ENCODE measurements around the gene PPP4R3A.
A peak's percentile ranks its signal among the peaks of the same experiment; 100 is the strongest.
"Not testable (repeated sequence)": the region's sequence is repeated elsewhere in the genome, so short reads cannot be mapped to it uniquely, and the experiment has no call there.

Gene PPP4R3A

GRCh38 chr14:91436266-91436665 is 73.8 kb downstream of the PPP4R3A start:
- not testable (repeated sequence) for DNase-seq

GRCh38 chr14:91429385-91429784 is 80.7 kb downstream of the PPP4R3A start:
- DNase-seq, result no peak

DNA sequence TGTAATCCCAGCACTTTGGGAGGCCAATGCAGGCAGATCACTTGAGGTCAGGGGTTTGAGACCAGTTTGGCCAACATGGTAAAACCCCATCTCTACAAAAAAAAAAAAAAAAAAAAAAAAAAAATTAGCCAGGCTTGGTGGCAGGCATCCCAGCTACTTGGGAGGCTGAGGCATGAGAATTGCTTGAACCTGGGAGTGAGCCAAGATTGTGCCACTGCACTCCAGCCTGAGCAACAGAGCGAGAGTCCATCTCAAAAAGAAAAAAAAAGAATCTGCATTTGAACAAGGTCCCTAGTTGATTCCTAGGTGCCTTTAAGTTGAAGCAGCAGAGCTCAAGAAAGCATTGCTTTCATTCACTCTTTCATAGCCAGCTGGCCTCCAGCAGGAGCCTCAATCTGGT is 81.2 kb downstream of the PPP4R3A start:
- not testable (repeated sequence) for DNase-seq

- not testable (repeated sequence) for DNase-seq
Measured at GRCh38 chr14:91425531-91425944, 84.6 kb downstream of the PPP4R3A start.

GRCh38 chr14:91424813-91425530 is 85.1 kb downstream of the PPP4R3A start:
- no peak for DNase-seq

DNA sequence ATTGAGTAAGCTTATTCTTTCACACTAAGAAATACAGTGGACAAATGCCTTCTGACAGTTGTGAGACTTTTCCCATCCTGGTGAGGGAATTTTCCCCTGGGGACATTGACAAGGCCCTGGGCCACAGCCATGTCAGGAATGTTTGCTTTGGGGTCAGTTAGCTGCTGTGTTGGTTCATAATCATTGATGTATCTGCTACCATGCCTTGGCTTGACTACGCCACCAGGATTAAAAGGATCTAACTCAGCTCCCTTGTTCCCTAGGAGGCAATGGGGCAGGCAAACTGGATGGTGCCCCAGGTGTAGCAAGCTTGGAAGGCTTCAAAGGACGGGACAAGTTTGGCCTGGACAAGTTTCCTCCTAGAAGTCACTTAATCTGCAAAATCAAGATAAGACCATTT is 89.4 kb downstream of the PPP4R3A start:
- DNase-seq, result no peak

DNA sequence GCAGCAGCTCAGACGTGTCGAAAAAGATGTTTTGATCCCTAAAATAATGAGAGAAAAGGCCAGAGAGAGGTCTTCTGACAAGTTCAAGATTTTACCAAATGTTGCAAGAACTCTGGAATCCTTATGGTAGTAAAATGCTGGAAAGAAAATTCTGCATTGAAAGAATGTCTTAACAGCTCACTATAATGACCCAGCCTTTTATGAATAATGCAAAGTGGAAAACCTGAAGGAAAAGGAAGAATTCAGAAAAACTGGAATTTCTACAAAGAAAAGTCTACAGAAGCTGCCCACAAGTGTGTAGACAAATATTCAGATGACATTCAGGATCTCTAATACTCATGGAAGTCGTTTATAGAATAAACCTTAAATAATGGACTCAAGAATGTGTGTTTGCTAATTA is 90.7 kb downstream of the PPP4R3A start:
- no peak for DNase-seq

DNA sequence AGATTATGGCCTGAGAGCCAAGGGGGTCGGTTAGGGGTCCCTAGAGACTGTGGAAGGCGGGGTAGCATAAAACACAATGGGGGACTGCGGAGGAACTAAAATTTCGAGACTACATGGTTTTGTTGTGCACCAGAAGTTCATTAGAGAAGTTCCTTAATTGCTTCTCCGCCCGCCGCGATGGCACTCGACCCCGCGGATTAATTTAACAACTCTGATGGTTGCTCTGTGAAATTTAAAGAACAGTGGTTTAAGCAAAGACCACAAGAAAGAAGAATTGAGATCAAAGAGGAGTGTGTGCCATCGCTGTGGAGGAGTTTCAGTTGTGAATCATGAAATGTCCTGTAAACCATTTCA is 91.1 kb downstream of the PPP4R3A start:
- no peak for DNase-seq

GRCh38 chr14:91418387-91419043 is 91.6 kb downstream of the PPP4R3A start:
- DNase-seq, result peak; percentile 83

GRCh38 chr14:91417983-91418386 is 92.1 kb downstream of the PPP4R3A start:
- DNase-seq, result peak; percentile 64

GRCh38 chr14:91417120-91417982 is 92.8 kb downstream of the PPP4R3A start, which contains the start of gene CCDC88C:
Gene CCDC88C (minus strand): TSS chr14:91417820. CDS start chr14:91417690, 130 bp downstream.
- DNase-seq, result peak; percentile 62

DNA sequence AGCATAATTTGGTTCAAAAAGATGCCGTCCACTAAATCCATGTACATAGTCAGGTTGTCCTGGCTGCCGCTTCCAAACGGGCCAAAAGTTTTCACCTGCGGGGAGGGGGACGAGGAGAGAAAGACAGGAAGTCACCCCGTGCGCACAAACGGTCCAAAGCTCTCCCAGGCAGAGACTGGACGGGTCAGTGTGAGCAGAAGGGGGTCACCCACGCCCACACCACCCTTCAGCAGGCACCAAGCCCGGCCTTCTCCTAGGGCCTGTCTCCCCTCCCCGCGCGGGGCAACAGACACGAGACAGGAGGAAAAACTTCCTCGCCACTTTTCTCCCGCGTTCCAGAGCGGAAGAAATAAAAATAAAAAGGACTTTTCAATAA is 93.4 kb downstream of the PPP4R3A start:
- no peak for DNase-seq

DNA sequence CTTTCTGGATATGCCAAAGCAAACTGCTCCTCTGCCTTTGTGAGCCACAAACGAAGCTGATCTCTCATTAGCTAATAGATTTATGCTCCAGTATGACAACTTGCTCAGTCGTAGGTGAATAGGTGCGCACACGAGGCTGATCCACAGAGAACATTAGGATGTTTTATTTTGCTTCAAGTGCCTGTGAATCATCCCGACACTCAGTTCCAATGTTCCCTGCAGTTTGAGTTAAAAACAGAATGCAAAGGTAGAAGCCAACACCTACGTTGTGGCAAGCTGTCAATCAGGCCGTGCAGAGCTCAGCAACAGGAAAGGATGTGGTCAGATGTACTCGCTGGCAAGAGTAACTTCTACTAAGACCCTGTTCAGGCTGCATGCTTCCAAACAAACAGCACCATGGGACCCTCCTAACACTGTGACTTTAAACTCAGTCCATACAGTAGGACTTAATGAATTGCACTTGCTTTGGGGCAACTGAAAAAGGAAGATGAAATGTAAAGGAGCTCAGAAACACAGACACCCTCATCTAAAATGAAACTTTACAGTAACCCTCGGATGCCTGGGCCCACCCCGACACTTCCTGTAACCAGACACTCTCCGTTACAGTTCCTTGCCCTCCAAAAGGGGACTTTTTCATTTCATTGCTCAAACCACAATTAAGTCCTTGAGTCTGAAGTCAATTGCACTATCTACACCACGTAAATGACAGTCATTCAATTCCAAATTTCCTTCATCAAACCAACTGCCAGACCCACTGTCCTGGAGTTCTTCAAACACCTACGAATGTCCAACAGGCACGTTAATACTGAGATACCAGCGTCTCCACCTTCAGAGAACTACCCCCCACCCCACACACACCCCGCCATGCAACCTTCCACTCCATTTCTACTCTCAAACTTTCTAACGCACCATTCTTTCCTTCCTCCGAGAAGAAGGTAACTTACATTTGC is 94.0 kb downstream of the PPP4R3A start:
- no peak for DNase-seq

DNA sequence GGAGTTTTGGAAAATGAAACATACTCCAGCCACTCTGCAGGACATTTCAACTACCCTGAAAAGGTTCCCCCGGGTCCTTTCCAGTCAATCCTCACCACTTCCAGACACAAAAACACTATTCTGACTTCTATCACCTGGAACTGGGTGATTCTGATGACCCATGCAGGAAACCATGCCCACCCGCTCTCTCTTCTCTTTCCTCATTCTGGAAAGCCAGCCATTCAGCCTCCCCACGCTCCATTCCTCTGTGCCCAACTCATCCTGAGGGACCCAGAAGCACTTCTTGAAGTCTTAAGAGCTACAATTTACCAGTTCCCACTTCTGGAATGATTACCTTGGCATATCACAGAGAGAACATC is 95.7 kb downstream of the PPP4R3A start:
- no peak for DNase-seq

GRCh38 chr14:91413547-91414474 is 96.3 kb downstream of the PPP4R3A start:
- no peak for DNase-seq

GRCh38 chr14:91412939-91413338 is 97.2 kb downstream of the PPP4R3A start:
- no peak for DNase-seq

DNA sequence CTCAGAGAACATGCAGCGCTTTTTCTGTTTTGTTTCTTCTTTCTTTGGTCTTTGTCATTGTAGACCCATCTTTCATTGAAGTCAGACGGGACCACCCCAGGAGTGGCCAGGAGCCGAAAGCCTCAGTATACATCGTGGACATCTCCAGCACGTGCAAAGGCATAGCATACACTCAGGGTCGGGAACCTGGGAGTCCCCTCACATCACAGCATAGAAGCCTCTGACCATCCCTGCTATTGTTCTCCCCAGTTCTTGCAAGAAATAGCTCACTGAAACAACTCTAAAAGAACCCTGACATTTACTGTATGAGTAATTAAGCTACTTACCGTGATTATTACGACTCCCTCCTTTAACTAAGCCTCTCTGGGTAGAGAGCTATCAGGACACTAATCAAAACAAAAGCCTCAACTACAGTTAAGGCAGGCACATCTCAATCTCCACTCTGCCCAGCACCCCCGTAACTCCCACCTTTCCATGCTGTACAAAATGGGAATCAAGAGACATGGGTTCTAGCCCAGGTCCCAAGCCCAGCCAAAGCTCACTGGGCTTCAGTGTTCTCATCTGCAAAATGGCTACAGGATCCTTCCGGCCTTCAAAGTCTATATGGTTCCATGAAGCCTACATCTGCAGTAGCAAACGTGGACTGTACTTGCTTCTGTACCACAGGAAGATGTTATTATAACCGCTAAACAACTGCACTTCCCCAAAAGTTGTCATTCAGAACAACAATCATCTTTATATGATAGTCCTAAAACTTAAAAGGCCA is 99.2 kb downstream of the PPP4R3A start:
- no peak for DNase-seq

GRCh38 chr14:91409928-91410718 is 100.0 kb downstream of the PPP4R3A start:
- DNase-seq, result no peak

DNA sequence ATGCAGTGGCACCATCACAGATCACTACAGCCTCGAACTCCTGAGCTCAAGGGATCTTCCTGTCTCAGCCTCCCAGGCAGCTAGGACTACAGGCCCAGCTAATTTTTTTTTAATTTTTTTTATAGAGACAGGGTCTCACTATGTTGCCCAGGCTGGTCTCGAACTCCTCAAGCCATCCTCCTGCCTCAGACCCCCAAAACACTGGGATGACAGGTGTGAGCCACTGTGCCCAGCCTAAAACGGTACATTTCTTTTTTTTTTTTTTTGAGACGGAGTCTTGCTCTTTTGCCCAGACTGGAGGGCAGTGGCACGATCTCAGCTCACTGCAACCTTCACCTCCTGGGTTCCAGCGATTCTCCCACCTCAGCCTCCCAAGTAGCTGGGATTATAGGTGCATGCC is 100.9 kb downstream of the PPP4R3A start:
- DNase-seq, result not testable (repeated sequence)

Measured in femur (tissue), 1 donor.